GM12878 (cell line): ENCODE data around the gene CSMD2. TPM values are rescaled to one million over a fixed set of nuclear protein-coding genes. Genes with fewer than 3 reads are reported as not detected.

Experiments
- ATAC-seq: fragments of 200-7000 bp; cut with Tn5 transposase; 3 replicates; pipeline ENCODE4 v1.9.1; 2020; ENCODE audit warnings: mild to moderate bottlenecking, moderate library complexity
- BruUV-seq: library from RNA; stranded (reverse); fragments of 400-500 nt; replicated peaks from 2 replicates; lab custom pipeline; 2021; lab: Mats Ljungman, UMichigan
- CTCF ChIA-PET: fragments of 300-600 bp; sonication (Branson Sonifier 250); formaldehyde crosslinking; extraction: SDS; loops from one replicate; lab custom pipeline; 2021; ENCODE audit warnings: inconsistent platforms; lab: Yijun Ruan, JAX
- POLR2A ChIA-PET: fragments of 350-600 bp; formaldehyde crosslinking; extraction: SDS; loops from one replicate; lab custom pipeline; 2021; ENCODE audit warnings: inconsistent platforms; lab: Charles Lee
- RAD21 ChIA-PET: fragments of 300-600 bp; sonication (Branson Sonifier 250); formaldehyde crosslinking; loops from one replicate; lab custom pipeline; 2023; ENCODE audit warnings: antibody characterized with exemption; ENCODE audit not compliant: unreplicated experiment; lab: Charles Lee
- SMC1A ChIA-PET: fragments of 300-600 bp; sonication (Branson Sonifier 250); formaldehyde crosslinking; loops from one replicate; lab custom pipeline; 2023; ENCODE audit not compliant: unreplicated experiment, uncharacterized antibody; lab: Charles Lee
- DNase-seq: peaks from one replicate; pipeline ENCODE4 v3.0.0-alpha.2; 2011; ENCODE audit warnings: low read depth, low spot score
- FAIRE-seq: peaks from 3 replicates; lab custom pipeline; 2011; peaks lifted over from hg19 to GRCh38; lab: Jason Lieb, UNC
- H2AFZ ChIP-seq: 2 replicates; pipeline ENCODE4 v1.6.0; 2011; ENCODE audit warnings: low read depth, low read length, control low read depth; ENCODE audit not compliant: control insufficient read depth
- H3K27ac ChIP-seq: 2 replicates; pipeline ENCODE4 v1.5.1; 2011; ENCODE audit warnings: control low read depth; ENCODE audit not compliant: control insufficient read depth, insufficient read depth
- H3K27me3 ChIP-seq, 2 experiments: replicated peaks in 1 of 2; 2 replicates each; pipeline versions ENCODE4 v1.6.0 to v1.6.1; 2011; ENCODE audit warnings: low read length in 1 of 2; ENCODE audit not compliant: control insufficient read depth in 2 of 2, insufficient read depth in 2 of 2
- H3K36me3 ChIP-seq, 2 experiments: 2 replicates each; pipeline ENCODE4 v1.5.1; 2011; ENCODE audit warnings: low read length in 1 of 2; ENCODE audit not compliant: control insufficient read depth in 2 of 2, insufficient read depth in 2 of 2
- H3K4me1 ChIP-seq: 2 replicates; pipeline ENCODE4 v1.6.1; 2011; ENCODE audit warnings: mild to moderate bottlenecking, low read length, moderate library complexity, mixed read lengths; ENCODE audit not compliant: control insufficient read depth, insufficient read depth
- H3K4me2 ChIP-seq: 2 replicates; pipeline ENCODE4 v1.6.0; 2011; ENCODE audit warnings: control low read depth; ENCODE audit not compliant: control insufficient read depth, insufficient read depth
- H3K4me3 ChIP-seq: fragments of 200-600 bp; sonication (generic); 2 replicates; pipeline ENCODE4 v1.5.1; 2016
- H3K79me2 ChIP-seq: 2 replicates; pipeline ENCODE4 v1.6.0; 2011; ENCODE audit warnings: low read length; ENCODE audit not compliant: control insufficient read depth, insufficient read depth
- H3K9ac ChIP-seq: 2 replicates; pipeline ENCODE4 v1.8.0; 2011; ENCODE audit warnings: low read length, control low read depth, mixed read lengths; ENCODE audit not compliant: control insufficient read depth, insufficient read depth
- H3K9me3 ChIP-seq: replicated peaks from 3 replicates; pipeline ENCODE4 v1.5.1; 2011; ENCODE audit warnings: mild to moderate bottlenecking, low read length; ENCODE audit not compliant: control insufficient read depth, insufficient read depth
- H4K20me1 ChIP-seq: 2 replicates; pipeline ENCODE4 v1.6.0; 2011; ENCODE audit not compliant: control insufficient read depth, insufficient read depth
- ASH2L ChIP-seq: fragments of 300-600, 200-600 bp; sonication (generic); IDR thresholded peaks from 2 replicates; pipeline ENCODE4 v1.6.1; 2017; ENCODE audit warnings: low read depth, mild to moderate bottlenecking, borderline replicate concordance
- ATF7 ChIP-seq: fragments of 450-650 bp; IDR thresholded peaks from 2 replicates; pipeline ENCODE4 v1.6.1; 2016; ENCODE audit warnings: low read depth, mild to moderate bottlenecking
- CEBPB ChIP-seq, 2 experiments: fragments of 150-350 bp in 1 of 2; IDR thresholded peaks; 2 replicates each; pipeline ENCODE4 v1.6.1; 2012 to 2014; ENCODE audit warnings: low read depth in 2 of 2, low read length in 2 of 2, borderline replicate concordance in 1 of 2, inconsistent platforms in 1 of 2
- CREB1 ChIP-seq: IDR thresholded peaks from 2 replicates; pipeline ENCODE4 v1.6.1; 2012; ENCODE audit warnings: low read depth, mild to moderate bottlenecking, inconsistent platforms
- IKZF1 ChIP-seq: fragments of 450-650 bp; conservative IDR thresholded peaks from 2 replicates; pipeline ENCODE4 v1.6.1; 2017; ENCODE audit warnings: antibody characterized with exemption, mild to moderate bottlenecking
- NR2C1 ChIP-seq: fragments of 450-650 bp; IDR thresholded peaks from 2 replicates; pipeline ENCODE4 v1.6.1; 2017; ENCODE audit warnings: antibody characterized with exemption, mild to moderate bottlenecking, moderate library complexity
- PAX5 ChIP-seq: IDR thresholded peaks from 2 replicates; pipeline ENCODE4 v1.6.1; 2011; ENCODE audit warnings: low read depth, low read length, borderline replicate concordance
- SREBF2 ChIP-seq: IDR thresholded peaks from 2 replicates; pipeline ENCODE4 v1.6.1; 2012; ENCODE audit warnings: mild to moderate bottlenecking, low read length
- TCF3 ChIP-seq: IDR thresholded peaks from 2 replicates; pipeline ENCODE4 v1.6.1; 2012; ENCODE audit warnings: low read depth, mild to moderate bottlenecking, low read length, borderline replicate concordance; ENCODE audit not compliant: insufficient read depth
- ZNF217 ChIP-seq: fragments of 450-650 bp; IDR thresholded peaks from 2 replicates; pipeline ENCODE4 v1.6.1; 2017; ENCODE audit warnings: antibody characterized with exemption, mild to moderate bottlenecking
- ZNF622 ChIP-seq: fragments of 450-650 bp; IDR thresholded peaks from 2 replicates; pipeline ENCODE4 v1.6.1; 2017; ENCODE audit warnings: mild to moderate bottlenecking, inconsistent platforms
- ZZZ3 ChIP-seq: IDR thresholded peaks from 2 replicates; pipeline ENCODE4 v1.6.1; 2011; ENCODE audit warnings: low read depth; ENCODE audit not compliant: control insufficient read depth, insufficient read length
- WGBS: methylation state at CpG from one replicate; pipeline ENCODE4 v1.1.6; 2016; ENCODE audit warnings: low lambda C conversion rate; ENCODE audit not compliant: insufficient replicate concordance, insufficient coverage; ENCODE audit errors: missing lambda C conversion rate; 5-methylcytosine and 5-hydroxymethylcytosine counted together
- in situ Hi-C: fragments of 300-500 bp; cut with MboI; formaldehyde crosslinking; loops from 9 replicates; pipeline ENCODE4 v1.14.3; 2018; ENCODE audit warnings: mixed read lengths
- intact Hi-C: fragments of 100-400 bp; cut with micrococcal nuclease; formaldehyde crosslinking; loops from one replicate; pipeline ENCODE4 v1.14.2; 2022; ENCODE audit not compliant: unreplicated experiment
- polyA plus RNA-seq, 11 experiments: library from polyadenylated mRNA; depleted of rRNA in 4 of 11; unstranded in 6 of 11; stranded (reverse) in 5 of 11; fragments of >200 nt; fragmentation: Nextera tagmentation in 4 of 11; fragmentation: Illumina TruSeq in 1 of 11; extraction: Ambion mirVana in 4 of 11; extraction: Trizol in 1 of 11; gene quantifications; 1 replicate in 1 of 11; 2 replicates in 10 of 11; pipeline versions ENCODE4 v1.2.1 to v1.2.3, GENCODE V29; 2011 to 2016; ENCODE audit warnings: inconsistent platforms in 2 of 11, missing spikeins in 2 of 11, low read depth in 1 of 11
- total RNA-seq, 4 experiments: library from RNA; depleted of rRNA in 3 of 4; stranded (reverse); fragments of >200 nt in 3 of 4; fragmentation: Illumina TruSeq in 1 of 4; extraction: Trizol in 1 of 4; gene quantifications; 2 replicates each; pipeline versions ENCODE4 v1.2.1 to v1.2.3, GENCODE V29; 2013 to 2021
- TF ChIP-seq, protein P1 (sequence below): IDR thresholded peaks from 2 replicates; pipeline ENCODE4 v1.6.1; 2012; ENCODE audit warnings: low read depth, low read length, improper control_type of control experiment
- TF ChIP-seq, protein P2 (sequence below): IDR thresholded peaks from 2 replicates; pipeline ENCODE4 v1.6.1; 2011; ENCODE audit warnings: low read depth, low read length, improper control_type of control experiment, borderline replicate concordance
- TF ChIP-seq, protein P3 (sequence below): fragments of 450-650 bp; IDR thresholded peaks from 2 replicates; pipeline ENCODE4 v1.6.1; 2017; ENCODE audit warnings: low read depth, mild to moderate bottlenecking, moderate library complexity

CSMD2 gene
- total and polyA plus RNA-seq, 10 of the 15 experiments (the other 5 are each of a cell fraction or from before 2014, with no cell fraction given) = under 0.01 TPM; not detected in 9

DNA sequence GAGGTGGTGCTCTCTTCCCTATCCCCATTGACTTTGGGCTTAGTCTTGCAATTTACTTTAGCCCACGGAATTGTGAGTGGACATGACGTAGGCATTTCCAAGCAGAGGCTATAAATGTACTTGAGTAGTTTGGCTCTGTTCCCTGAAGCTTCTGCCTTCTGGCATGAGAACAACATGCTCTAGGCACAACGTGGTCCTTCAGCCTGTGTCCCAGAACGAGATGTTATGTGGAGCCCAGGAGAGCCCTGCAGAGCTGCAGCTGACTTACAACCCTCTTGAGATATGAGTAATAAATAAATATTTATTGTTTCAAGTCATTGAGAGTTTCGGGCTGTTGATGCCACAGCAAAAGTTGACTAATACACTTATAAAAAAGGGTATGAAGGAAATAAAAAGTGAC lies 406.3 kb downstream of the CSMD2 start:
- Histone ChIP-seq H3K9ac (no peak overlapping the region), H3K79me2 (no peaks in the 10 kb centered on the region), H4K20me1 (no peaks in the 10 kb centered on the region), H3K4me3 (no peak overlapping the region), H3K9me3 (no peaks in the 10 kb centered on the region), H3K27me3 (no peaks in the 10 kb centered on the region), H3K4me1 (no peaks in the 10 kb centered on the region), H3K27ac (no peak overlapping the region), H3K4me2 (no peak overlapping the region), H3K36me3 (no peaks in the 10 kb centered on the region), H2AFZ (no peak overlapping the region)
- ChIA-PET POLR2A (no interaction called here), CTCF (no interaction called here), SMC1A (no interaction called here), RAD21 (no interaction called here)
- no TSS peak for BruUV-seq
- DNase-seq (no peak), FAIRE-seq (no peak), ATAC-seq (no peak)
- intact Hi-C loops = no loop called here
- no peak for TF ChIP-seq ZNF217
- TF ChIP-seq, protein P1, sequence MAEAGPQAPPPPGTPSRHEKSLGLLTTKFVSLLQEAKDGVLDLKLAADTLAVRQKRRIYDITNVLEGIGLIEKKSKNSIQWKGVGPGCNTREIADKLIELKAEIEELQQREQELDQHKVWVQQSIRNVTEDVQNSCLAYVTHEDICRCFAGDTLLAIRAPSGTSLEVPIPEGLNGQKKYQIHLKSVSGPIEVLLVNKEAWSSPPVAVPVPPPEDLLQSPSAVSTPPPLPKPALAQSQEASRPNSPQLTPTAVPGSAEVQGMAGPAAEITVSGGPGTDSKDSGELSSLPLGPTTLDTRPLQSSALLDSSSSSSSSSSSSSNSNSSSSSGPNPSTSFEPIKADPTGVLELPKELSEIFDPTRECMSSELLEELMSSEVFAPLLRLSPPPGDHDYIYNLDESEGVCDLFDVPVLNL = no peak
- TF ChIP-seq ZNF622 = no peak
- no peak for TF ChIP-seq SREBF2
- in situ Hi-C loops = no loop called here
- WGBS = 2% methylated on average over 5 of the region's 5 CpGs

DNA sequence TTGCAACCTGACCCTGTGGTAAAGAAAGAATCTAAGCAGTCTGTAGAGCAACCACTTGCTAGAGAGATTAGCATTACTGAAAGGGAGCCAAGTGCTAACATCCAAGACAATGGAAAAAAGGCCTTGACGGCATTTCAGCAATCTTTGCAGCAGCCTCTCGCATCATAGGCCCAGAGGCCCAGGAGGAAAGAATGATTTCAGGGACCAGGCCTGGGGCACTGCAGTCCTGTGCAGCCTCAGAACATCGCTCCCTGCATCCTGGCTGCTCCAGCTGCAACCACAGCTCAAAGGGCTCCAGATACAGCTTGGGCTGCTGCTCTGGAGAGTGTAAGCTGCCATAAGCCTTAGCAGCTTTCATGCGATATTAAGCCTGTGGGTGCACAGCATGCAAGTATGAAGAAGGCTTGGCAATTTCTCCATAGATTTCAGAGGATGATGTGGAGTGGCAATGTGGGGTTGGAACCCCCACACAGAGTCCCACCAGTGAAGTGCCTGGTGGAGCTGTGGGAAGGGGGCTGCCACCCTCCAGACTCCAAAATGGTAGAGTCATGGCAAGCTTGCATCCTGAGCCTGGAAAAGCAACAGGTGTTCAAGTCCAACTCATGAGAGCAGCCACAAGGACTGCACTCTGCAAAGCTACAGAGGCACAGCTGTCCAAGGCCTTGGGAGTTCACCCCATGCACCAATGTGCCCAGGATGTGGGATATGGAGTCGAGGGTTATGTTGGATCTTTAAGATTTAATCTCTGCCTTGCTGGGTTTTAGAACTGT lies 411.8 kb downstream of the CSMD2 start:
- ATAC-seq (no peak), FAIRE-seq (no peak), DNase-seq (no peak)
- Histone ChIP-seq H3K9me3 (no peaks in the 10 kb centered on the region), H3K4me3 (no peak overlapping the region), H3K9ac (no peak overlapping the region), H4K20me1 (no peaks in the 10 kb centered on the region), H3K27ac (no peak overlapping the region), H2AFZ (no peak overlapping the region), H3K4me1 (no peaks in the 10 kb centered on the region), H3K79me2 (no peaks in the 10 kb centered on the region), H3K27me3 (no peaks in the 10 kb centered on the region), H3K36me3 (no peaks in the 10 kb centered on the region), H3K4me2 (no peak overlapping the region)
- in situ Hi-C loops (no loop called here), intact Hi-C loops (no loop called here)
- WGBS = 25% methylated on average over 5 of the region's 5 CpGs
- ChIA-PET SMC1A (no interaction called here), POLR2A (no interaction called here), CTCF (no interaction called here), RAD21 (no interaction called here)
- BruUV-seq = no TSS peak
- TF ChIP-seq PAX5 (no peak), CREB1 (no peak), ZZZ3 (no peak), ASH2L (no peak), CEBPB (IDR thresholded peaks at IDR 0.05; ENCODE audit: borderline replicate concordance in 1 of 2, low read depth in 2 of 2, low read length in 2 of 2) (no peak), TCF3 (no peak), ATF7 (no peak), NR2C1 (no peak), IKZF1 (no peak)
- TF ChIP-seq, protein P2, sequence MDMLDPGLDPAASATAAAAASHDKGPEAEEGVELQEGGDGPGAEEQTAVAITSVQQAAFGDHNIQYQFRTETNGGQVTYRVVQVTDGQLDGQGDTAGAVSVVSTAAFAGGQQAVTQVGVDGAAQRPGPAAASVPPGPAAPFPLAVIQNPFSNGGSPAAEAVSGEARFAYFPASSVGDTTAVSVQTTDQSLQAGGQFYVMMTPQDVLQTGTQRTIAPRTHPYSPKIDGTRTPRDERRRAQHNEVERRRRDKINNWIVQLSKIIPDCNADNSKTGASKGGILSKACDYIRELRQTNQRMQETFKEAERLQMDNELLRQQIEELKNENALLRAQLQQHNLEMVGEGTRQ = no peak
- TF ChIP-seq, protein P3, sequence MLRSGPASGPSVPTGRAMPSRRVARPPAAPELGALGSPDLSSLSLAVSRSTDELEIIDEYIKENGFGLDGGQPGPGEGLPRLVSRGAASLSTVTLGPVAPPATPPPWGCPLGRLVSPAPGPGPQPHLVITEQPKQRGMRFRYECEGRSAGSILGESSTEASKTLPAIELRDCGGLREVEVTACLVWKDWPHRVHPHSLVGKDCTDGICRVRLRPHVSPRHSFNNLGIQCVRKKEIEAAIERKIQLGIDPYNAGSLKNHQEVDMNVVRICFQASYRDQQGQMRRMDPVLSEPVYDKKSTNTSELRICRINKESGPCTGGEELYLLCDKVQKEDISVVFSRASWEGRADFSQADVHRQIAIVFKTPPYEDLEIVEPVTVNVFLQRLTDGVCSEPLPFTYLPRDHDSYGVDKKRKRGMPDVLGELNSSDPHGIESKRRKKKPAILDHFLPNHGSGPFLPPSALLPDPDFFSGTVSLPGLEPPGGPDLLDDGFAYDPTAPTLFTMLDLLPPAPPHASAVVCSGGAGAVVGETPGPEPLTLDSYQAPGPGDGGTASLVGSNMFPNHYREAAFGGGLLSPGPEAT = no peak
